ENCODE data around the gene PDE9A.

GRCh38 chr21:42704861-42705260 lies 51.4 kb downstream of the PDE9A start:
- TF ChIP-seq CTCF (IDR thresholded peaks at IDR 0.05): no peak
- TF ChIP-seq POLR2A (IDR thresholded peaks at IDR 0.05): no peak
